Astrocyte (in vitro differentiated cells and primary cell): ENCODE measurements around the gene PTPRC. TPM values are rescaled to one million over a fixed set of nuclear protein-coding genes. Genes with fewer than 3 reads are reported as not detected.

Source experiments
- DNase-seq: peaks from one replicate; pipeline ENCODE4 v3.0.0-alpha.2; 2010; ENCODE audit warnings: low read depth
- FAIRE-seq: peaks from 2 replicates; lab custom pipeline; 2011; peaks lifted over from hg19 to GRCh38; lab: Jason Lieb, UNC
- H2AFZ ChIP-seq: 2 replicates; pipeline ENCODE4 v1.6.0; 2012; ENCODE audit warnings: low read depth, low read length, inconsistent platforms
- H3K27ac ChIP-seq: 2 replicates; pipeline ENCODE4 v1.5.1; 2011; ENCODE audit warnings: low read depth, low read length, inconsistent platforms
- H3K27me3 ChIP-seq: 2 replicates; pipeline ENCODE4 v1.6.0; 2011; ENCODE audit warnings: low read length, inconsistent platforms; ENCODE audit not compliant: insufficient read depth
- H3K36me3 ChIP-seq: 2 replicates; pipeline ENCODE4 v1.5.1; 2011; ENCODE audit warnings: low read length, inconsistent platforms; ENCODE audit not compliant: insufficient read depth
- H3K4me1 ChIP-seq: 2 replicates; pipeline ENCODE4 v1.5.1; 2011; ENCODE audit warnings: low read length, inconsistent platforms; ENCODE audit not compliant: insufficient read depth
- H3K4me2 ChIP-seq: 2 replicates; pipeline ENCODE4 v1.6.0; 2012; ENCODE audit warnings: low read length, inconsistent platforms
- H3K4me3 ChIP-seq: 2 replicates; pipeline ENCODE4 v1.5.1; 2011; ENCODE audit warnings: low read depth, mild to moderate bottlenecking, low read length, inconsistent platforms; ENCODE audit not compliant: insufficient read depth
- H3K79me2 ChIP-seq: 2 replicates; pipeline ENCODE4 v1.6.0; 2012; ENCODE audit warnings: mild to moderate bottlenecking, low read length, inconsistent platforms; ENCODE audit not compliant: insufficient read depth
- H3K9ac ChIP-seq: 2 replicates; pipeline ENCODE4 v1.6.0; 2012; ENCODE audit warnings: mild to moderate bottlenecking, low read length, inconsistent platforms
- H3K9me3 ChIP-seq: 2 replicates; pipeline ENCODE4 v1.5.1; 2012; ENCODE audit warnings: low read depth, mild to moderate bottlenecking, low read length, inconsistent platforms; ENCODE audit not compliant: insufficient read depth
- H4K20me1 ChIP-seq: 2 replicates; pipeline ENCODE4 v1.6.0; 2012; ENCODE audit warnings: low read length, inconsistent platforms; ENCODE audit not compliant: insufficient read depth
- H3K27ac Mint-ChIP-seq: one replicate; pipeline ENCODE4 v1.8.0; 2021; ENCODE audit warnings: mild to moderate bottlenecking, mixed read lengths; ENCODE audit not compliant: unreplicated experiment
- H3K27me3 Mint-ChIP-seq: one replicate; pipeline ENCODE4 v1.8.0; 2021; ENCODE audit warnings: low read depth, mixed read lengths; ENCODE audit not compliant: unreplicated experiment
- H3K36me3 Mint-ChIP-seq: one replicate; pipeline ENCODE4 v1.8.0; 2021; ENCODE audit warnings: low read depth, mixed read lengths; ENCODE audit not compliant: unreplicated experiment
- H3K4me1 Mint-ChIP-seq: one replicate; pipeline ENCODE4 v1.8.0; 2021; ENCODE audit warnings: low read depth, mixed read lengths; ENCODE audit not compliant: unreplicated experiment
- H3K4me3 Mint-ChIP-seq: one replicate; pipeline ENCODE4 v1.8.0; 2021; ENCODE audit warnings: mild to moderate bottlenecking, moderate library complexity, mixed read lengths; ENCODE audit not compliant: unreplicated experiment
- H3K9me3 Mint-ChIP-seq: one replicate; pipeline ENCODE4 v1.8.0; 2021; ENCODE audit warnings: mild to moderate bottlenecking, mixed read lengths; ENCODE audit not compliant: unreplicated experiment
- EZH2 ChIP-seq: IDR thresholded peaks from 2 replicates; pipeline ENCODE4 v1.6.1; 2012; ENCODE audit warnings: mild to moderate bottlenecking, low read length, inconsistent platforms; ENCODE audit not compliant: insufficient read depth
- total RNA-seq: library from RNA; stranded (reverse); gene quantifications from 2 replicates; pipeline ENCODE4 v1.2.1, GENCODE V29; 2021
- TF ChIP-seq, protein P1 (sequence below): IDR thresholded peaks from 2 replicates; pipeline ENCODE4 v1.5.1; 2011; ENCODE audit warnings: low read depth, mild to moderate bottlenecking, inconsistent platforms, low read length, moderate library complexity; ENCODE audit not compliant: insufficient read depth

Gene PTPRC
- total RNA-seq, 1 donor from 2014 or later, result 0.20 TPM

DNA sequence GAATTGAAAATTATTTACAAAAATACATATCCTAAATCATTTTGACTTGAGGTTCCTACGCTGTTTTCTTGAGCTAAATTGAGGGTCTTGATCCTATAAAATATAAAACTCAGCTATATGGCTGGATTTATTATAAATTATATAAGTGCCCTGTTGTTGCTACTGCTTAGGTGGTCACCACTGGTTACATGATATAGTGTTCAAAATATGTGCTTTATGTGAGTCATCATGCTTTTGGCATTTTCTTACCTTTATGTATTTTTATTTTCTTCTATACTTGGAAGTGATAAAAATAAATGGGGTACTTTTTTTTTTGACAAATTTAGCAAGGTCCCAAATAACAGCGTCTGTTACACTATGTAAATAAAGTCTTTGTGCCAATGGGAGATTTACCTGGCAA is 31.1 kb upstream of the PTPRC start:
- no peak overlapping the region for H3K27ac Mint-ChIP-seq
- H3K4me1 Mint-ChIP-seq, result peaks cover 9% of the 10 kb centered on the region
- DNase-seq, result no peak
- H3K36me3 Mint-ChIP-seq, result no peaks in the 10 kb centered on the region
- Histone ChIP-seq H3K27ac (no peak overlapping the region), H3K4me3 (no peak overlapping the region), H3K9me3 (no peaks in the 10 kb centered on the region), H3K4me2 (no peak overlapping the region), H3K4me1 (no peaks in the 10 kb centered on the region), H3K27me3 (no peaks in the 10 kb centered on the region), H2AFZ (no peak overlapping the region), H3K36me3 (no peaks in the 10 kb centered on the region), H4K20me1 (no peaks in the 10 kb centered on the region), H3K9ac (no peak overlapping the region), H3K79me2 (no peaks in the 10 kb centered on the region)
- H3K9me3 Mint-ChIP-seq, result no peaks in the 10 kb centered on the region
- H3K27me3 Mint-ChIP-seq, result no peaks in the 10 kb centered on the region
- no peak for TF ChIP-seq EZH2
- TF ChIP-seq, protein P1, sequence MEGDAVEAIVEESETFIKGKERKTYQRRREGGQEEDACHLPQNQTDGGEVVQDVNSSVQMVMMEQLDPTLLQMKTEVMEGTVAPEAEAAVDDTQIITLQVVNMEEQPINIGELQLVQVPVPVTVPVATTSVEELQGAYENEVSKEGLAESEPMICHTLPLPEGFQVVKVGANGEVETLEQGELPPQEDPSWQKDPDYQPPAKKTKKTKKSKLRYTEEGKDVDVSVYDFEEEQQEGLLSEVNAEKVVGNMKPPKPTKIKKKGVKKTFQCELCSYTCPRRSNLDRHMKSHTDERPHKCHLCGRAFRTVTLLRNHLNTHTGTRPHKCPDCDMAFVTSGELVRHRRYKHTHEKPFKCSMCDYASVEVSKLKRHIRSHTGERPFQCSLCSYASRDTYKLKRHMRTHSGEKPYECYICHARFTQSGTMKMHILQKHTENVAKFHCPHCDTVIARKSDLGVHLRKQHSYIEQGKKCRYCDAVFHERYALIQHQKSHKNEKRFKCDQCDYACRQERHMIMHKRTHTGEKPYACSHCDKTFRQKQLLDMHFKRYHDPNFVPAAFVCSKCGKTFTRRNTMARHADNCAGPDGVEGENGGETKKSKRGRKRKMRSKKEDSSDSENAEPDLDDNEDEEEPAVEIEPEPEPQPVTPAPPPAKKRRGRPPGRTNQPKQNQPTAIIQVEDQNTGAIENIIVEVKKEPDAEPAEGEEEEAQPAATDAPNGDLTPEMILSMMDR, result no peak
- H3K4me3 Mint-ChIP-seq, result no peak overlapping the region
- no peak for FAIRE-seq

GRCh38 chr1:198610362-198610761 is 28.5 kb upstream of the PTPRC start:
- Histone ChIP-seq H3K79me2 (no peaks in the 10 kb centered on the region), H4K20me1 (no peaks in the 10 kb centered on the region), H3K27me3 (no peaks in the 10 kb centered on the region), H3K27ac (no peak overlapping the region), H2AFZ (no peak overlapping the region), H3K9ac (no peak overlapping the region), H3K4me1 (no peaks in the 10 kb centered on the region), H3K4me2 (no peak overlapping the region), H3K4me3 (no peak overlapping the region), H3K36me3 (no peaks in the 10 kb centered on the region), H3K9me3 (no peaks in the 10 kb centered on the region)
- Mint-ChIP-seq H3K4me3 (no peak overlapping the region), H3K4me1 (peaks cover 8% of the 10 kb centered on the region), H3K36me3 (no peaks in the 10 kb centered on the region), H3K27ac (no peak overlapping the region), H3K9me3 (no peaks in the 10 kb centered on the region), H3K27me3 (no peaks in the 10 kb centered on the region)
- no peak for TF ChIP-seq EZH2
- TF ChIP-seq, protein P1, result no peak
- FAIRE-seq, result peak; percentile 39
- DNase-seq, result no peak

- H3K4me1 Mint-ChIP-seq, result peaks cover under 1% of the 10 kb centered on the region
- H4K20me1 ChIP-seq, result no peaks in the 10 kb centered on the region
- H3K36me3 Mint-ChIP-seq, result no peaks in the 10 kb centered on the region
- H3K9ac ChIP-seq, result no peak overlapping the region
- no peaks in the 10 kb centered on the region for H3K4me1 ChIP-seq
- no peak overlapping the region for H3K27ac Mint-ChIP-seq
- H3K9me3 Mint-ChIP-seq, result no peaks in the 10 kb centered on the region
- no peak overlapping the region for H2AFZ ChIP-seq
- no peak overlapping the region for H3K4me2 ChIP-seq
- H3K36me3 ChIP-seq, result no peaks in the 10 kb centered on the region
- H3K27ac ChIP-seq, result no peak overlapping the region
- H3K79me2 ChIP-seq, result no peaks in the 10 kb centered on the region
- H3K4me3 Mint-ChIP-seq, result no peak overlapping the region
- H3K9me3 ChIP-seq, result no peaks in the 10 kb centered on the region
- FAIRE-seq (peak; percentile 45), DNase-seq (no peak)
- no peak for TF ChIP-seq EZH2
- TF ChIP-seq, protein P1, result no peak
- no peaks in the 10 kb centered on the region for H3K27me3 ChIP-seq
- no peak overlapping the region for H3K4me3 ChIP-seq
- H3K27me3 Mint-ChIP-seq, result no peaks in the 10 kb centered on the region
Observed at GRCh38 chr1:198611219-198611618, 27.6 kb upstream of the PTPRC start.
